Measurements from ENCODE around the gene AGER.

- TF ChIP-seq MXI1 (IDR thresholded peaks at IDR 0.05; ENCODE audit: low read depth, low read length) (no peak), RXRA (IDR thresholded peaks at IDR 0.05; ENCODE audit: borderline replicate concordance, low read depth) (no peak), RCOR1 (IDR thresholded peaks at IDR 0.05; ENCODE audit: low read length) (no peak)
These were observed 7.9 kb upstream of the AGER start for GRCh38 chr6:32191696-32192607.
